ENCODE results near the gene RIMKLB.

- TF ChIP-seq POLR2AphosphoS5 (IDR thresholded peaks at IDR 0.05) (no peak), CTCF (IDR thresholded peaks at IDR 0.05) (no peak), EP300 (IDR thresholded peaks at IDR 0.05) (no peak)
Measured at GRCh38 chr12:8681129-8681884, 16.5 kb upstream of the RIMKLB start.
